ENCODE measurements around the gene FUT3. TPM values are rescaled to one million over a fixed set of nuclear protein-coding genes. Genes with fewer than 3 reads are reported as not detected.

FUT3 gene
- total and polyA plus RNA-seq, 2 of the 8 experiments (the other 6 are each of a cell fraction or from before 2014, with no cell fraction given): 0.15 to 0.63 TPM

DNA sequence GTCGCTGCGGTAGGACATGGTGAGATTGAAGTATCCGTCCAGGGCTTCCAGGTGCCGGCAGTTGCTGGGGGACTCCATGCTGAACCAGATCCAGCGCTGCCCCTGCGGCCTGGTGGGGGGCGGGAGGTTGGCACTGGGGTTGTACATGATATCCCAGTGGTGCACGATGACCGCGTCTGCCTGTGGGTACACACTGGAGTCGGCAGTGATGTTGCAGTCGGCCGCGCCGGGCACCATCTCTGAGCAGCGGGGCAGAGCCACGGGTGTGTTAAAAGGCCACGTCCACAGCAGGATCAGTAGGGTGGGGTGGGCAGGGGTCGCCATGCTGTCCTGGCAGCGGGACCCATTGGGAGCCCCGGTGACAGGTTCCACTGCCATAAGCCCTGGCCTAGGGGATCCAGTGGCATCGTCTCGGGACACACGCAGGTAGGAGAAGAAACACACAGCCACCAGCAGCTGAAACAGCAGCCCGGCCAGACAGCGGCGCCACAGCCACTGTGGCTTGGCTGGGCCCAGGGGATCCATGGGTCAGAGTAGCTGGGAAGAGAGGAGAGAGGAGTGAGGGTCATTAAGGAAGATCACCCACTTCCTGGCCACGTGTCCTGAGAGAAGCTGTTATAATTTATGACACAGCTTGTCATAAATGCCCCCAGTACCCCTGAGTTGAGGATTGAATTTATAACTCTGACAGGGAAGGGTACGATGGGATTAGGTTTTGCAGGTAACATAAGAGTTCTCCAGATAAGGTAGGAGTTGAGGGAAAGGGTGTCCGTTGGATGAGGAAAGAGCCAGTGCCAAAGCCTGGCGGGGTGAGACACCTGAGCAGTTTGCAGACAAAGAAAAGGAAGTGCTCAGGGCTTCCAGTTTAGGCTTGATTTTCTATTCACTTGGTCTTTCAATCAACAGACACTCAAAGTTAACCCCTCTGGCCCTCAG is 16.2 kb upstream of the FUT3 start:
- POLR2A ChIA-PET (ENCODE audit: partially characterized antibody): interaction anchor here (1.2 kb wide), 1 partner anchor 40 kb away, joined by 5 read pairs; no protein-coding TSS in a partner anchor
- no peaks in the 10 kb centered on the region for H3K9me3 ChIP-seq (ENCODE audit: insufficient read depth in 2 of 2, low read depth in 1 of 2, low read length in 1 of 2)
- TF ChIP-seq CHD1 (IDR thresholded peaks at IDR 0.05; ENCODE audit: low read depth, low read length): no peak
- no peak for TF ChIP-seq ATF3 (IDR thresholded peaks at IDR 0.05; ENCODE audit: insufficient read depth, low read depth, low read length)

More for the DNA sequence above, 16.2 kb upstream of the FUT3 start:
- no peak for FAIRE-seq
- H3K4ac ChIP-seq (replicated peaks; ENCODE audit: insufficient read length, low read depth, low read length): no peak overlapping the region
- no peak overlapping the region for H2BK120ac ChIP-seq (replicated peaks; ENCODE audit: low read depth, low read length)
- H2BK20ac ChIP-seq (ENCODE audit: low read length): no peak overlapping the region
- H2BK12ac ChIP-seq (ENCODE audit: low read depth, low read length): no peak overlapping the region
- H3K23me2 ChIP-seq (ENCODE audit: low read depth, low read length): no peaks in the 10 kb centered on the region
- H3K56ac ChIP-seq (replicated peaks; ENCODE audit: insufficient read length, low read depth, low read length): no peak overlapping the region
- no peak overlapping the region for H3K18ac ChIP-seq (ENCODE audit: extremely low read depth, low read length)
- 87% methylated on average over 19 of the region's 31 CpGs; no CpG with 5 or more reads in 1 of the 2 experiments for WGBS, 2 experiments (ENCODE audit: extremely low coverage in 1 of 2, insufficient coverage in 1 of 2, insufficient read length in 1 of 2, insufficient replicate concordance in 2 of 2, low coverage in 1 of 2, low lambda C conversion rate in 2 of 2, missing lambda C conversion rate in 1 of 2)
- no peak overlapping the region for H3K27ac ChIP-seq (ENCODE audit: low read depth, low read length)
- CTCF ChIA-PET (ENCODE audit: partially characterized antibody): no interaction called here
- H4K91ac ChIP-seq (replicated peaks; ENCODE audit: insufficient read length, low read length): no peak overlapping the region
- no peaks in the 10 kb centered on the region; a peak in 1 of 7 replicates for H3K4me1 ChIP-seq (replicated peaks in 1 of 4; ENCODE audit: control insufficient read depth in 3 of 4, insufficient read depth in 4 of 4, low read length in 3 of 4)
- H4K5ac ChIP-seq (ENCODE audit: insufficient read length, low read depth, low read length): no peak overlapping the region
- H4K8ac ChIP-seq (ENCODE audit: extremely low read depth, insufficient read depth, low read length): no peak overlapping the region; the same call in 1 of the 2 replicates
- H4K20me1 ChIP-seq (replicated peaks in 1 of 2; ENCODE audit: control insufficient read depth in 1 of 2, insufficient read depth in 2 of 2, low read length in 2 of 2): no peaks in the 10 kb centered on the region
- no peaks in the 10 kb centered on the region for H3K79me2 ChIP-seq (ENCODE audit: control insufficient read depth in 1 of 2, insufficient read depth in 2 of 2, low read length in 2 of 2)
- DNase-seq (ENCODE audit: low read depth in 1 of 2, low spot score in 2 of 2): no peak
- no peak overlapping the region for H3K14ac ChIP-seq (ENCODE audit: insufficient read length)
- no peak overlapping the region for H2BK15ac ChIP-seq (ENCODE audit: low read length)
- H3K36me3 ChIP-seq (ENCODE audit: control insufficient read depth in 2 of 4, insufficient read depth in 4 of 4, low read length in 3 of 4): no peaks in the 10 kb centered on the region
- H2BK5ac ChIP-seq (ENCODE audit: low read depth, low read length): no peak overlapping the region
- H3K4me3 ChIP-seq (ENCODE audit: extremely low read depth in 1 of 4, insufficient read depth in 2 of 4, low read depth in 3 of 4, low read length in 4 of 4): no peak overlapping the region
- peaks cover 0 to 2% (median 1%) of the 10 kb centered on the region in 4 experiments; a peak in 2 of 7 replicates for H3K27me3 ChIP-seq (replicated peaks in 1 of 4; ENCODE audit: control insufficient read depth in 3 of 4, extremely low read depth in 1 of 4, insufficient read depth in 3 of 4, low read length in 3 of 4)
- no peak overlapping the region for H2AK5ac ChIP-seq (ENCODE audit: low read depth, low read length)
- no peaks in the 10 kb centered on the region for H3K79me1 ChIP-seq (ENCODE audit: low read depth, low read length)
- H3K4me2 ChIP-seq (ENCODE audit: insufficient read depth in 1 of 2, low read depth in 2 of 2, low read length in 2 of 2): no peak overlapping the region
- no peak overlapping the region for H3K9ac ChIP-seq (replicated peaks in 1 of 4; ENCODE audit: extremely low read depth in 1 of 4, low read depth in 3 of 4, low read length in 3 of 4)
- no peak overlapping the region for H3K23ac ChIP-seq (ENCODE audit: insufficient read length)
- no peak overlapping the region for H2AFZ ChIP-seq (ENCODE audit: low read length)

All from H1 (cell line).